ENCODE measurements around the gene AP3S2. TPM values are rescaled to one million over a fixed set of nuclear protein-coding genes. Genes with fewer than 3 reads are reported as not detected.
"Not testable (repeated sequence)": the region's sequence is repeated elsewhere in the genome, so short reads cannot be mapped to it uniquely, and the experiment has no call there.

The AP3S2 gene
- total RNA-seq, 1 donor from 2014 or later: 36.4 TPM

GRCh38 chr15:89794627-89795241 is 99.1 kb downstream of the AP3S2 start:
- Mint-ChIP-seq H3K27me3 (no peaks in the 10 kb centered on the region), H3K36me3 (ENCODE audit: low read depth) (no peaks in the 10 kb centered on the region), H3K9me3 (peaks cover 2% of the 10 kb centered on the region), H3K4me3 (no peak overlapping the region), H3K27ac (no peak overlapping the region), H3K4me1 (peaks cover 9% of the 10 kb centered on the region)
- CTCF ChIA-PET: no interaction called here
- no peak for TF ChIP-seq CTCF (IDR thresholded peaks at IDR 0.05)
- POLR2A ChIA-PET: no interaction called here
- ATAC-seq (ENCODE audit: low read depth) (no peak), DNase-seq (no peak)
- intact Hi-C loops (cut with micrococcal nuclease): no loop called here

- H3K27me3 Mint-ChIP-seq: no peaks in the 10 kb centered on the region
- no peaks in the 10 kb centered on the region for H3K4me1 Mint-ChIP-seq
- H3K9me3 Mint-ChIP-seq: peaks cover 8% of the 10 kb centered on the region
- H3K36me3 Mint-ChIP-seq (ENCODE audit: low read depth): no peaks in the 10 kb centered on the region
- ChIA-PET POLR2A (no interaction called here), CTCF (no interaction called here)
- TF ChIP-seq CTCF (IDR thresholded peaks at IDR 0.05): no peak
- no peak overlapping the region for H3K4me3 Mint-ChIP-seq
- intact Hi-C loops (cut with micrococcal nuclease): no loop called here
- no peak overlapping the region for H3K27ac Mint-ChIP-seq
- DNase-seq (no peak), ATAC-seq (ENCODE audit: low read depth) (no peak)
Observed at GRCh38 chr15:89792106-89792805, 101.5 kb downstream of the AP3S2 start.

GRCh38 chr15:89790661-89791060 is 103.1 kb downstream of the AP3S2 start:
- no peak for ATAC-seq (ENCODE audit: low read depth)
- TF ChIP-seq CTCF (IDR thresholded peaks at IDR 0.05): no peak
- Mint-ChIP-seq H3K27ac (no peak overlapping the region), H3K27me3 (no peaks in the 10 kb centered on the region), H3K4me1 (no peaks in the 10 kb centered on the region), H3K36me3 (ENCODE audit: low read depth) (no peaks in the 10 kb centered on the region), H3K4me3 (no peak overlapping the region), H3K9me3 (peaks cover 6% of the 10 kb centered on the region)
- CTCF ChIA-PET: interaction anchor here (1.0 kb wide), 1 partner anchor 84 kb away, joined by 3 read pairs; no protein-coding TSS in a partner anchor
- POLR2A ChIA-PET: no interaction called here
- intact Hi-C loops (cut with micrococcal nuclease): no loop called here
- no peak for DNase-seq

- H3K36me3 Mint-ChIP-seq (ENCODE audit: low read depth): no peaks in the 10 kb centered on the region
- intact Hi-C loops (cut with micrococcal nuclease): no loop called here
Observed at GRCh38 chr15:89790206-89790605, 103.6 kb downstream of the AP3S2 start.

GRCh38 chr15:89788585-89788984 is 105.2 kb downstream of the AP3S2 start:
- H3K36me3 Mint-ChIP-seq (ENCODE audit: low read depth); ATAC-seq (ENCODE audit: low read depth); H3K4me3 Mint-ChIP-seq; H3K27ac Mint-ChIP-seq; POLR2A ChIA-PET; H3K4me1 Mint-ChIP-seq; H3K27me3 Mint-ChIP-seq; DNase-seq; H3K9me3 Mint-ChIP-seq; CTCF ChIA-PET; intact Hi-C loops (cut with micrococcal nuclease): not testable (repeated sequence)

More at GRCh38 chr15:89790206-89790605, 103.6 kb downstream of the AP3S2 start:
- Mint-ChIP-seq H3K9me3 (peaks cover 6% of the 10 kb centered on the region), H3K4me1 (no peaks in the 10 kb centered on the region), H3K27me3 (no peaks in the 10 kb centered on the region), H3K27ac (no peak overlapping the region), H3K4me3 (no peak overlapping the region)
- DNase-seq (no peak), ATAC-seq (ENCODE audit: low read depth) (no peak)
- no peak for TF ChIP-seq CTCF (IDR thresholded peaks at IDR 0.05)
- ChIA-PET CTCF (interaction anchor here (1.0 kb wide), 1 partner anchor 85 kb away, joined by 3 read pairs; no protein-coding TSS in a partner anchor), POLR2A (no interaction called here)
